Purkinje cell (primary cell): ENCODE results near the gene FOXJ2. TPM values are rescaled to one million over a fixed set of nuclear protein-coding genes. Genes with fewer than 3 reads are reported as not detected.

ENCODE experiments used
- polyA plus RNA-seq: library from polyadenylated mRNA; unstranded; fragments of >200 nt; fragmentation: Nextera tagmentation; gene quantifications from 2 replicates; pipeline ENCODE4 v1.2.1, GENCODE V29; 2014

The FOXJ2 gene
- 1.2 and 1.4 TPM in 2 replicates for polyA plus RNA-seq

GRCh38 chr12:8032242-8033152 is at the start of gene FOXJ2:
Gene FOXJ2 (plus strand): TSS chr12:8032716. CDS start chr12:8039833, 7,117 bp downstream.

GRCh38 chr12:8065991-8066594 is 33.6 kb downstream of the FOXJ2 start, which contains the start of gene C3AR1:
Gene C3AR1 (minus strand): TSS chr12:8066359. CDS start chr12:8060185, 6,174 bp downstream.

Other genes starting within 250 kb of the FOXJ2 start
- gene NANOG, start 243.3 kb upstream of the FOXJ2 start, polyA plus RNA-seq, result 0.09 TPM in 1 of 2 replicates, not detected in the other
- 1.7 and 2.1 TPM in 2 replicates for gene SLC2A14, start 159.8 kb upstream of the FOXJ2 start, polyA plus RNA-seq
- gene SLC2A3, start 96.5 kb upstream of the FOXJ2 start, polyA plus RNA-seq, result 117 and 151 TPM in 2 replicates
- not detected in 2 replicates for gene C3AR1, start 33.6 kb downstream of the FOXJ2 start, polyA plus RNA-seq
- 69.7 and 73.0 TPM in 2 replicates for gene NECAP1, start 49.6 kb downstream of the FOXJ2 start, polyA plus RNA-seq
- 1.2 and 3.8 TPM in 2 replicates for gene CLEC4A, start 90.9 kb downstream of the FOXJ2 start, polyA plus RNA-seq
- 0.97 TPM in 1 of 2 replicates, not detected in the other for gene ZNF705A, start 124.3 kb downstream of the FOXJ2 start, polyA plus RNA-seq
- gene FAM90A1, start 194.9 kb downstream of the FOXJ2 start, polyA plus RNA-seq, result 0.29 TPM in 1 of 2 replicates, not detected in the other